ENCODE data around the gene ITGA5. TPM values are rescaled to one million over a fixed set of nuclear protein-coding genes. Genes with fewer than 3 reads are reported as not detected.

Gene ITGA5
- total and polyA plus RNA-seq, 9 of the 15 experiments (the other 6 are each of a cell fraction or from before 2014, with no cell fraction given): 9.1 to 82.1 (median 47.4) TPM

DNA sequence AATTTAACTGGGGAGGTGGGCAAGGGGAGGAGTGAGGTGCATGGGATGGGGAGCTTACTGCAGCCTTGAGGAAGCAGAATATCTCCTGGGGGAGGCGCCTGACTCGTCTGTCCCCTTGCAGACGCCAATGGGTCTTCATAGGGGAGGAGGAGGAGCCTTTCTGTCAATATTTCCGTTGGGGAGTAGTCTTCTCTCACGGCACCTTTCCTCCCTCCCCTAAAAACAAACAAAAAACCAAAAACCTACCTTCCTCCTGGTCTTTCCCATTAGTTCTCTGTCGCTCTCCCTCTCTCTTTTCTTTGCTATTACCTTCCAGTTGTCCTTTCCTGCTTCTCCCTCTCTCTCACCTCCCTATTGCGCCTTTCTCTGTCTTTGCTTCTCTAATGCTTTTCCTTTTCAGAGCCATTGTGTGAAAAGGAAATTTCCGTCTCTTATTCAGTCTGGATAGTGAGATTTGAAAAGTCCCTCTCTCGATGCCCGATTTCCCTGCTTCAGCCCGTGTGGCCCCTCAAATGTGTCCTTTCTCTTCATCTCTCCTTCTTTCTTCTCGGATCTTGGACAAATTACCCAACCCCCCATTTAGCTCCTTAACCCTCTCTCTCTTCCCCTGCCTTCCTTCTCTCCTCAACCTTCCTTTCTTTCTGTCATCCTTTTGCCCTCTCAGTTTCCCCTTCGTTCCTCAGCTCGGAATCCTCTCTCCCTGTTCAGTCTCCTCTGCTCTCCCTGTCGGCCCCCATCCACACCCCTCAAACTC, 60.7 kb downstream of the ITGA5 start (continued):
- TF ChIP-seq, protein P1, sequence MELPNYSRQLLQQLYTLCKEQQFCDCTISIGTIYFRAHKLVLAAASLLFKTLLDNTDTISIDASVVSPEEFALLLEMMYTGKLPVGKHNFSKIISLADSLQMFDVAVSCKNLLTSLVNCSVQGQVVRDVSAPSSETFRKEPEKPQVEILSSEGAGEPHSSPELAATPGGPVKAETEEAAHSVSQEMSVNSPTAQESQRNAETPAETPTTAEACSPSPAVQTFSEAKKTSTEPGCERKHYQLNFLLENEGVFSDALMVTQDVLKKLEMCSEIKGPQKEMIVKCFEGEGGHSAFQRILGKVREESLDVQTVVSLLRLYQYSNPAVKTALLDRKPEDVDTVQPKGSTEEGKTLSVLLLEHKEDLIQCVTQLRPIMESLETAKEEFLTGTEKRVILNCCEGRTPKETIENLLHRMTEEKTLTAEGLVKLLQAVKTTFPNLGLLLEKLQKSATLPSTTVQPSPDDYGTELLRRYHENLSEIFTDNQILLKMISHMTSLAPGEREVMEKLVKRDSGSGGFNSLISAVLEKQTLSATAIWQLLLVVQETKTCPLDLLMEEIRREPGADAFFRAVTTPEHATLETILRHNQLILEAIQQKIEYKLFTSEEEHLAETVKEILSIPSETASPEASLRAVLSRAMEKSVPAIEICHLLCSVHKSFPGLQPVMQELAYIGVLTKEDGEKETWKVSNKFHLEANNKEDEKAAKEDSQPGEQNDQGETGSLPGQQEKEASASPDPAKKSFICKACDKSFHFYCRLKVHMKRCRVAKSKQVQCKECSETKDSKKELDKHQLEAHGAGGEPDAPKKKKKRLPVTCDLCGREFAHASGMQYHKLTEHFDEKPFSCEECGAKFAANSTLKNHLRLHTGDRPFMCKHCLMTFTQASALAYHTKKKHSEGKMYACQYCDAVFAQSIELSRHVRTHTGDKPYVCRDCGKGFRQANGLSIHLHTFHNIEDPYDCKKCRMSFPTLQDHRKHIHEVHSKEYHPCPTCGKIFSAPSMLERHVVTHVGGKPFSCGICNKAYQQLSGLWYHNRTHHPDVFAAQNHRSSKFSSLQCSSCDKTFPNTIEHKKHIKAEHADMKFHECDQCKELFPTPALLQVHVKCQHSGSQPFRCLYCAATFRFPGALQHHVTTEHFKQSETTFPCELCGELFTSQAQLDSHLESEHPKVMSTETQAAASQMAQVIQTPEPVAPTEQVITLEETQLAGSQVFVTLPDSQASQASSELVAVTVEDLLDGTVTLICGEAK (IDR thresholded peaks at IDR 0.05): peak; percentile 72; the same call in 1 of the 2 replicates
- TF ChIP-seq, protein P1 (CRISPR knock-in tag; IDR thresholded peaks at IDR 0.05): no peak
- peak; percentile 25 for TF ChIP-seq EHMT2 (IDR thresholded peaks at IDR 0.05)
- TF ChIP-seq ZNF316 (IDR thresholded peaks at IDR 0.05): peak; percentile 11; the same call in 1 of the 2 replicates
- TF ChIP-seq ASH1L (IDR thresholded peaks at IDR 0.05; ENCODE audit: borderline replicate concordance, low read depth, partially characterized antibody): peak; percentile 39
- TF ChIP-seq SNIP1 (IDR thresholded peaks at IDR 0.05; ENCODE audit: low read depth): peak; percentile 18; the same call in 1 of the 2 replicates
- TF ChIP-seq KAT8 (IDR thresholded peaks at IDR 0.05; ENCODE audit: low read depth): no peak
- peak; percentile 45; the same call in 1 of the 2 replicates for TF ChIP-seq GABPA (tag; conservative IDR thresholded peaks at IDR 0.05; ENCODE audit: low read depth)
- TF ChIP-seq, protein P2, sequence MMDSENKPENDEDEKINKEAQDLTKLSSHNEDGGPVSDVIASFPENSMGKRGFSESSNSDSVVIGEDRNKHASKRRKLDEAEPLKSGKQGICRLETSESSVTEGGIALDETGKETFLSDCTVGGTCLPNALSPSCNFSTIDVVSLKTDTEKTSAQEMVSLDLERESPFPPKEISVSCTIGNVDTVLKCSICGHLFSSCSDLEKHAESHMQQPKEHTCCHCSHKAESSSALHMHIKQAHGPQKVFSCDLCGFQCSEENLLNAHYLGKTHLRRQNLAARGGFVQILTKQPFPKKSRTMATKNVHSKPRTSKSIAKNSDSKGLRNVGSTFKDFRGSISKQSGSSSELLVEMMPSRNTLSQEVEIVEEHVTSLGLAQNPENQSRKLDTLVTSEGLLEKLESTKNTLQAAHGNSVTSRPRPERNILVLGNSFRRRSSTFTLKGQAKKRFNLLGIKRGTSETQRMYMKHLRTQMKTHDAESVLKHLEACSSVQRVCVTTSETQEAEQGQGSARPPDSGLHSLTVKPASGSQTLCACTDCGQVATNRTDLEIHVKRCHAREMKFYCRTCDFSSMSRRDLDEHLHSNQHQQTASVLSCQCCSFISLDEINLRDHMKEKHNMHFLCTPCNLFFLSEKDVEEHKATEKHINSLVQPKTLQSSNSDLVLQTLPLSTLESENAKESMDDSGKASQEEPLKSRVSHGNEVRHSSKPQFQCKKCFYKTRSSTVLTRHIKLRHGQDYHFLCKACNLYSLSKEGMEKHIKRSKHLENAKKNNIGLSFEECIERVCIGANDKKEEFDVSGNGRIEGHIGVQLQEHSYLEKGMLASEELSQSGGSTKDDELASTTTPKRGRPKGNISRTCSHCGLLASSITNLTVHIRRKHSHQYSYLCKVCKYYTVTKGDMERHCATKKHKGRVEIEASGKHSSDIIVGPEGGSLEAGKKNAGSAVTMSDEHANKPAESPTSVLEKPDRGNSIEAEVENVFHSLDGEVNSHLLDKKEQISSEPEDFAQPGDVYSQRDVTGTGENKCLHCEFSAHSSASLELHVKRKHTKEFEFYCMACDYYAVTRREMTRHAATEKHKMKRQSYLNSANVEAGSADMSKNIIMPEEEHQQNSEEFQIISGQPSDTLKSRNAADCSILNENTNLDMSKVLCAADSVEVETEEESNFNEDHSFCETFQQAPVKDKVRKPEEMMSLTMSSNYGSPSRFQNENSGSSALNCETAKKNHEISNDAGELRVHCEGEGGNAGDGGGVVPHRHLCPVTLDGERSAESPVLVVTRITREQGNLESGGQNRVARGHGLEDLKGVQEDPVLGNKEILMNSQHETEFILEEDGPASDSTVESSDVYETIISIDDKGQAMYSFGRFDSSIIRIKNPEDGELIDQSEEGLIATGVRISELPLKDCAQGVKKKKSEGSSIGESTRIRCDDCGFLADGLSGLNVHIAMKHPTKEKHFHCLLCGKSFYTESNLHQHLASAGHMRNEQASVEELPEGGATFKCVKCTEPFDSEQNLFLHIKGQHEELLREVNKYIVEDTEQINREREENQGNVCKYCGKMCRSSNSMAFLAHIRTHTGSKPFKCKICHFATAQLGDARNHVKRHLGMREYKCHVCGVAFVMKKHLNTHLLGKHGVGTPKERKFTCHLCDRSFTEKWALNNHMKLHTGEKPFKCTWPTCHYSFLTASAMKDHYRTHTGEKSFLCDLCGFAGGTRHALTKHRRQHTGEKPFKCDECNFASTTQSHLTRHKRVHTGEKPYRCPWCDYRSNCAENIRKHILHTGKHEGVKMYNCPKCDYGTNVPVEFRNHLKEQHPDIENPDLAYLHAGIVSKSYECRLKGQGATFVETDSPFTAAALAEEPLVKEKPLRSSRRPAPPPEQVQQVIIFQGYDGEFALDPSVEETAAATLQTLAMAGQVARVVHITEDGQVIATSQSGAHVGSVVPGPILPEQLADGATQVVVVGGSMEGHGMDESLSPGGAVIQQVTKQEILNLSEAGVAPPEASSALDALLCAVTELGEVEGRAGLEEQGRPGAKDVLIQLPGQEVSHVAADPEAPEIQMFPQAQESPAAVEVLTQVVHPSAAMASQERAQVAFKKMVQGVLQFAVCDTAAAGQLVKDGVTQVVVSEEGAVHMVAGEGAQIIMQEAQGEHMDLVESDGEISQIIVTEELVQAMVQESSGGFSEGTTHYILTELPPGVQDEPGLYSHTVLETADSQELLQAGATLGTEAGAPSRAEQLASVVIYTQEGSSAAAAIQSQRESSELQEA (IDR thresholded peaks at IDR 0.05; ENCODE audit: low read depth): peak; percentile 62; the same call in 1 of the 2 replicates
- TF ChIP-seq ZNF584 (CRISPR knock-in tag; IDR thresholded peaks at IDR 0.05; ENCODE audit: low read depth): 0 out of 2 replicates have a peak, but pooled peaks have one; percentile 37
